Lower leg skin (tissue), 3 donors: Measurements from ENCODE around the gene EIF2S2.

ENCODE experiments used
- CTCF ChIP-seq, 3 donors: fragments of 450-650 bp; IDR thresholded peaks; one replicate each; pipeline ENCODE4 v1.5.1; 2016; ENCODE audit warnings: antibody characterized with exemption in 3 of 3, mild to moderate bottlenecking in 3 of 3, moderate library complexity in 2 of 3
- POLR2A ChIP-seq, 2 donors: fragments of 450-650 bp; IDR thresholded peaks; one replicate each; pipeline ENCODE4 v1.6.1; 2016 to 2017; ENCODE audit warnings: antibody characterized with exemption in 2 of 2, mild to moderate bottlenecking in 1 of 2, moderate library complexity in 1 of 2

DNA sequence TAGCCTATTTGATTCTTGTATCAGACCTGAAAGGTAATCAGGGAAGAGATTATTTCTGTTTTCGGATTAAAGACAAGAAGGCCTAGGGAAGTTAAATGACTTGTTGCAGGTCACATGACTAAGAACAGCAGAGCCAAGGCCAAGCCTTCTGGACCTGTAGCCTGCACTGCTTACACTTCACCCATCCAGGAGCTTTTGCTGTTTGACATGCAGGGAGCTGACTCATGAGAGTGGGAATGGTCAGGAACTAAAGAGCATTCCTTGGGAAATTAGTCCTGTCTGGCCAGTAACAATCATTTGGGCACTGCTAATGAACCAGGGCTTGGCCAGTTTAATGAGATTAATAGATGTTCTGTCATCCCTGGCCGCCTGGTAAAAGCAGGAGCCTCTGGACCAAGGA lies 46.8 kb downstream of the EIF2S2 start:
- TF ChIP-seq POLR2A (IDR thresholded peaks at IDR 0.05) (no peak), CTCF (IDR thresholded peaks at IDR 0.05) (no peak)
